CD4-positive, alpha-beta T cell treated with Interleukin-15 for 1 hour (primary cell): ENCODE measurements around the gene CDKL4.
"Not testable (repeated sequence)": the region's sequence is repeated elsewhere in the genome, so short reads cannot be mapped to it uniquely, and the experiment has no call there.

Experiments
- DNase-seq: peaks from one replicate; pipeline ENCODE4 v3.0.0-alpha.2; 2020

Gene CDKL4

GRCh38 chr2:39176997-39177396 lies 66.8 kb downstream of the CDKL4 start:
- no peak for DNase-seq

DNA sequence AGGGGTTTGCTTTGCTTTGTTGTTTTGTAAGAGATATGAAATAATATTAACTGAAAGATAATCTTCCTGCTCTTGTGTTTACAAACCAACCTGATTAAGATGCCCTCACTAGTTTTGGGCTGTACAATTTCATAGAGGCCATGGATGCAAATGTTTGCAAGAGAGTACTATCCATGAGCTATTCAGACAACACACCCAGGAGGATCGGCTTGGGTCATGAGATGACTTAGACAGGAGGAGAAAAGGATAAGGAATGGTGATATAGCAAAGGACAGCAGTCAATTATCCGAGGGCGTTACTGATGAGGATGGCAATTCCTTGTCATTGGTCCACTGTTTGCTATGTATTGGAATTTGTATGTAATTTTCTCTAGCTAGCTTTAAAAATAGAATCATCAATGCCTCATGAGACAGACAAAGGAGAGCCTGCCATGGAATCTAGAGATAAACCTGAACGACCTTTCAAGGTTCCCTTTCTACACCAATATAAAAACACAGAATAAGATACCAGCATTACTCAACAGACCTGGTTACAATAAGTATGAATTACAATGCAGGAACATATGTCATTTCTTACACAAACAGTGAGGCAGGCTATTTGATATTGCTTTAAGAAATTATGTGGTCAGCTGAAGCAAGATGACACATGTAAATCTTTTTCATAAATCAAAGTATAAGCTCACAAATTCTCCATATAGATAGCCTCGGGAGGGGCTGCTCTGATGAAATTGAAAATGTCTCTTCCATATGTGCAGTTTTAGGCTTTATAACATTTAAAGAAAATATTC lies 68.6 kb downstream of the CDKL4 start:
- no peak for DNase-seq

GRCh38 chr2:39174022-39174421 lies 69.7 kb downstream of the CDKL4 start:
- no peak for DNase-seq

DNA sequence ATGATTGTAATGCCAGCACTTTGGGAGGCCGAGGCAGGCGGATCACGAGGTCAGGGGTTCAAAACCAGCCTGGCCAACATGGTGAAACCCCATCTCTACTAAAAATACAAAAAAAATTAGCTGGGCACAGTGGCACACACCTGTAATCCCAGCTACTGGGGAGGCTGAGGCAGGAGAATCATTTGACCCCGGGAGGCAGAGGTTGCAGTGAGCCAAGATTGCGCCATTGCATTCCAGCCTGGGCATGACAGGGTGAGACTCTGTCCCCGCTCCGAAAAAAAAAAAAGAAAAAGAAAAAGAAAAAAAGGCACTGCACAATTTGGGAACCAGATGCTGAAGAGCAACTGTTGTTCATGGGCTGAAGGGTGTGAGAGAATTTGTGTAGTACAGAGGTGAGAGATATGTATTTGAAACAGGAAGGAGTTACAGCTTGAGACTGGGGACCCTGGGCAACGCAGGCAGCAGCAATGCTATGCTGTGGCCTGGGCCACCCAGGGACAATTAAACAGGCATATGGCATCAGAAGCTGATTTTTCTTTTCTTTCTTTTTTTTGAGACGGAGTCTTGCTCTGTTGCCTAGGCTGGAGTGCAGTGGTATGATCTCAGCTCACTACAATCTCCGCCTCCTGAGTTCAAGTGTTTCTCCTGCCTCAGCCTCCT lies 71.6 kb downstream of the CDKL4 start:
- not testable (repeated sequence) for DNase-seq

DNA sequence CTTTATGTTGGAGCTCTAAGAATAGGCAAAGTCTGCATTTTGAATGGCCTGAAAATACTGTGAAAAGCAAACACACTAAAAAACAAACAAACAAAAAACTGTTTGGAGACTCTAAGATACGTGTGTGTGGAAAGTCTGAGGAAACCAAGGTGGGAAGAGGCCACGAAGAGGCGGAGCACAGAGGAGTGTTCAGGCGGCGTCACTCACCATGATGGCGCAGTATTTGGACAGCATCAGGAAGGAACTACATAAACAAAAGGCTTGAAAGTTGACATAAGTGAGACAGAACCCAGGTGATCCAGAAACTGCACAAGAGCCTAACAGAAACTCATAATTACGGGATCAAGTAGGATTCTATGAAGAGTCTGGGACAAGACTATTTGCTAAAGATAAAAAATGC lies 72.1 kb downstream of the CDKL4 start:
- no peak for DNase-seq

DNA sequence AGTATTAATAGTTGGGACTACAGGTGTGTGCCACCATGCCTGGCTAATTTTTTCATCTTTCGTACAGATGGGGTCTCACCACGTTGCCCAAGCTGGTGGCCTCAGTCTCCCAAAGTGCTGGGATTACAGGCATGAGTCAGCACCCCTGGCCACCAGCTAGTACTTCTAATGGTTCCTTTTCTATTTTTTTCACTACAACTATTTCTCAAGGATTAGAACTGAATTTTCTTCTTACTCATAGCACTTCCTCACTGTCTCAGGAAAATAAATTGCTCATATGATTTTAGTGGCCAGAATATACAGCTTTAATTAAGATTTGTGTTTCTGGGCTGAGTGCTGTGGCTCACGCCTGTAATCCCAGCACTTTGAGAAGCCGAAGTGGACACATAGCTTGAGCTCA lies 79.7 kb downstream of the CDKL4 start:
- no peak for DNase-seq

GRCh38 chr2:39160982-39161381 lies 82.8 kb downstream of the CDKL4 start:
- no peak for DNase-seq

- no peak for DNase-seq
Observed at GRCh38 chr2:39159283-39159682, 84.5 kb downstream of the CDKL4 start.

DNA sequence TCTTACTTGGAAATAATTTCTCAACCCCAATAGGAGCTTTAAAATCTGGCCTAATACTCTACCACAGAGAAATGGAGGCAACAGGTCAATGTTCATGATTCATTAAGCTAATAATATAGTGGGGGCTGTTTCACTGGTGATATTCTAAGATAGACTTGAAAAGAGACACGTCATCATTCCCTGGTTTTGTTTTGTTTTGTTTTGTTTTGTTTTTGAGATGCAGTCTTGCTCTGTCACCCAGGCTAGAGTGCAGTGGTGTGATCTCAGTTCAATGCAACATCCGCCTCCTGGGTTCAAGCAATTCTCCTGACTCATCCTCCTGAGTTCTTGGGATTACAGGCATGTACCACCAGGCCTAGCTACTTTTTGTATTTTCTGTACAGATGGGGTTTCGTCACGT lies 85.4 kb downstream of the CDKL4 start:
- DNase-seq, result no peak

- DNase-seq, result no peak
Observed at GRCh38 chr2:39156846-39157245, 86.9 kb downstream of the CDKL4 start.

DNA sequence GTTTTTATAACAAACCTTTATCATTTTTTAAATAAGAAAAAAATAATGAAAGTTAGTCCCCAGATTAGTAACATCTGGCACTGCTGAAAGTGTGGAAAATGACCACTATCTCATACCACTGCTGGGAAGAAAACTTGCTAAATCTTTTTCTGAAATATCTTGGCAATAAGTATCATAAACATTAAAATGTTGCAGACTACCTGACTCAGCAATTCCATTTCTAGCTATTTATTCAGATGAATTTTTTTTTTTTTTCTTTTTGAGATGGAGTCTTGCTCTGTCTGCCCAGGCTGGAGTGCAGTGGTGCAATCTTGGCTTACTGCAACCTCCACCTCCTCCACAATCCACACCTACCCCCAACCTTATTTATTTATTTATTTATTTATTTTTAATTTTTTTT lies 87.7 kb downstream of the CDKL4 start:
- DNase-seq, result no peak

DNA sequence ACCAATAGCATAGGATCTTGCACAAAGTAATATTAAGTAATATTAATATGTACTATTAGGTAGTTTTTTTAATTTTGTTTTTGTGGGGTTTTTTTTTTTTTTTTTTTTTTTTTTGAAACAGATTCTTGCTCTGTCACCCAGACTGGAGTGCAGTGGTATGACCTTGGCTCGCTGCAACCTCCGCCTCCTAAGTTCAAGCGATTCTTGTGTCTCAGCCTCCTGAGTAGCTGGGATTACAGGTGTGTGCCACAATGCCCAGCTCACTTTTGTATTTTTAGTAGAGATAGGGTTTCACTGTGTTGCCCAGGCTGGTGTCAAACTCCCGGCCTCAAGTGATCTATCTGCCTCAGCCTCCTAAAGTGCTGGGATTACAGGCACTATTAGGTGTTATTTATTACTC lies 88.2 kb downstream of the CDKL4 start:
- not testable (repeated sequence) for DNase-seq

GRCh38 chr2:39154944-39155343 lies 88.8 kb downstream of the CDKL4 start:
- DNase-seq, result no peak

- no peak for DNase-seq
Observed at GRCh38 chr2:39153312-39153711, 90.5 kb downstream of the CDKL4 start.

DNA sequence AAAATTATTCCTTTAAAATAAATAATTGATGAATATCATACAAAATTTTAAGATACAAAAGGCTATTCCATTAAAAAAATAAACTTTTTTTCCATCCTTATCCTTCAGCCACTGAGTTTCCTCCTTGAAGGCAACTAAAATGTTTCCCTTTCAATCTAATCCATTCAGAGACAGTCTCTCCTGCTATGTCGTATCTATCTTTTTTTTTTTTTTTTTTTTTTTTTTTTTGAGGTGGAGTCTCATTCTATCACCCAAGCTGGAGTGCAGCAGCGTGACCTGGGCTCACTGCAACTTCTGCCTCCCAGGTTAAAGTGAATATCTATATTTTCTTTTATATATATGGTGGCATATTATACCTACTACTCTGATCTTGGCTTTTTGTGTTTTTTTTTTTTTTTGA lies 91.3 kb downstream of the CDKL4 start:
- no peak for DNase-seq

GRCh38 chr2:39150890-39151497 lies 92.8 kb downstream of the CDKL4 start:
- no peak for DNase-seq

- DNase-seq, result no peak
Observed at GRCh38 chr2:39150102-39150562, 93.6 kb downstream of the CDKL4 start.

GRCh38 chr2:39146630-39147029 lies 97.1 kb downstream of the CDKL4 start:
- no peak for DNase-seq

- DNase-seq, result no peak
Observed at GRCh38 chr2:39145906-39146421, 97.8 kb downstream of the CDKL4 start.

GRCh38 chr2:39144416-39144815 lies 99.4 kb downstream of the CDKL4 start:
- no peak for DNase-seq

GRCh38 chr2:39142904-39143605 lies 100.7 kb downstream of the CDKL4 start:
- no peak for DNase-seq

GRCh38 chr2:39141334-39142271 lies 102.2 kb downstream of the CDKL4 start:
- DNase-seq, result no peak
